LNCaP clone FGC (cell line): ENCODE results near the gene TET2.
A peak's percentile ranks its signal among the peaks of the same experiment; 100 is the strongest.
"Not testable (repeated sequence)": the region's sequence is repeated elsewhere in the genome, so short reads cannot be mapped to it uniquely, and the experiment has no call there.

Experiments
- DNase-seq: peaks from one replicate; pipeline ENCODE4 v3.0.0-alpha.2; 2011; ENCODE audit warnings: low read depth
- H3K4me3 ChIP-seq: 2 replicates; pipeline ENCODE4 v1.5.1; 2011; ENCODE audit warnings: mild to moderate bottlenecking, low read depth, low read length, control low read depth
- CTCF ChIP-seq: IDR thresholded peaks from 2 replicates; pipeline ENCODE4 v1.5.1; 2012; ENCODE audit warnings: mild to moderate bottlenecking; ENCODE audit not compliant: control insufficient read depth, insufficient read depth; ENCODE audit errors: extremely low read depth

Gene TET2

GRCh38 chr4:105291925-105292324 is 145.2 kb downstream of the TET2 start:
- TF ChIP-seq CTCF: no peak

DNA sequence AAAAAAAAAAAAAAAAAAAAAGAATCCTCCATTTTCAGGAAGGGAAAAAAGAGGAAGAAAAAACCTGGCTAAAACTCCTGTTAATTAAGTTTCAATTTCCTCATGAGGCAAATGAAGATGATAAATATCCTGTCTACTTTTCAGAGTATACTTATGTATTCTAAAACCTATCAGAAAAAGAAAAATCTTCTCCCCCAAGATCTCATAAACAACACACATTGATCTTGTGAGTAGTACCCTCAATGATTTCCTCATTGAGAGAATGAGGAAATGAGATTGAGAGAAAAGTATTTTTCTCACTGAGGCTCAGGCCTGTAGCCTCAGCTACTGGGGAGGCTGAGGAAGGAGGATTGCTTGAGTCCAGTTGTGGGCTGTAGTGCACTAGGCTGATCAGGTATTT is 146.7 kb downstream of the TET2 start:
- no peak overlapping the region for H3K4me3 ChIP-seq
- no peak for TF ChIP-seq CTCF
- no peak for DNase-seq

More at GRCh38 chr4:105291925-105292324, 145.2 kb downstream of the TET2 start:
- peak; percentile 6 for DNase-seq
- no peak overlapping the region for H3K4me3 ChIP-seq

DNA sequence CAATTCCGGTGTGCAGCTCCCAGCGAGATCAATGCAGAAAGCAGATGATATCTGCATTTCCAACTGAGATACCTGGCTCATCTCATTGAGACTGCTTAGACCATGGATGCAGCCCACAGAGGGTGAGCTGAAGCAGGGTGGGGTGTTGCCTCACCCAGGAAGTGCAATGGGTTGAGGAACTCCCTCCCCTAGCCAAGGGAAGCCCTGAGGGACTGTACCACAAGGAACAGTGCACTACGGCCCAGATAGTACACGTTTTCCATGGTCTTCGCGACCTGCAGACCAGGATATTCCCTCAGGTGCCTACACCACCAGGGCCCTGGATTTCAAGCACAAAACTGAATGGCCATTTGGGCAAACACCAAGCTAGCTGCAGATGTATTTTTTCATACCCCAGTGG is 150.0 kb downstream of the TET2 start:
- no peak for TF ChIP-seq CTCF
- no peak for DNase-seq
- H3K4me3 ChIP-seq: no peak overlapping the region

- not testable (repeated sequence) for DNase-seq, H3K4me3 ChIP-seq
These were observed 152.4 kb downstream of the TET2 start for GRCh38 chr4:105299027-105299426.

GRCh38 chr4:105304085-105304484 is 157.4 kb downstream of the TET2 start:
- DNase-seq: no peak
- no peak for TF ChIP-seq CTCF
- no peak overlapping the region for H3K4me3 ChIP-seq

- H3K4me3 ChIP-seq: no peak overlapping the region
- TF ChIP-seq CTCF: no peak
- DNase-seq: no peak
These were observed 158.6 kb downstream of the TET2 start for GRCh38 chr4:105305019-105305836.

GRCh38 chr4:105306158-105306781 is 159.6 kb downstream of the TET2 start:
- DNase-seq: no peak
- no peak overlapping the region for H3K4me3 ChIP-seq
- TF ChIP-seq CTCF: no peak
